Activated CD8-positive, alpha-beta memory T cell treated with anti-CD3 and anti-CD28 coated beads, Interleukin-2, amount 50 U/mL, for 24 hours (primary cell): ENCODE results near the gene ZC3H7B.
"Not testable (repeated sequence)": the region's sequence is repeated elsewhere in the genome, so short reads cannot be mapped to it uniquely, and the experiment has no call there.

Experiments used
- DNase-seq: peaks from one replicate; pipeline ENCODE4 v3.0.0-alpha.2; 2020; ENCODE audit errors: extremely low read depth

Gene ZC3H7B, protein sequence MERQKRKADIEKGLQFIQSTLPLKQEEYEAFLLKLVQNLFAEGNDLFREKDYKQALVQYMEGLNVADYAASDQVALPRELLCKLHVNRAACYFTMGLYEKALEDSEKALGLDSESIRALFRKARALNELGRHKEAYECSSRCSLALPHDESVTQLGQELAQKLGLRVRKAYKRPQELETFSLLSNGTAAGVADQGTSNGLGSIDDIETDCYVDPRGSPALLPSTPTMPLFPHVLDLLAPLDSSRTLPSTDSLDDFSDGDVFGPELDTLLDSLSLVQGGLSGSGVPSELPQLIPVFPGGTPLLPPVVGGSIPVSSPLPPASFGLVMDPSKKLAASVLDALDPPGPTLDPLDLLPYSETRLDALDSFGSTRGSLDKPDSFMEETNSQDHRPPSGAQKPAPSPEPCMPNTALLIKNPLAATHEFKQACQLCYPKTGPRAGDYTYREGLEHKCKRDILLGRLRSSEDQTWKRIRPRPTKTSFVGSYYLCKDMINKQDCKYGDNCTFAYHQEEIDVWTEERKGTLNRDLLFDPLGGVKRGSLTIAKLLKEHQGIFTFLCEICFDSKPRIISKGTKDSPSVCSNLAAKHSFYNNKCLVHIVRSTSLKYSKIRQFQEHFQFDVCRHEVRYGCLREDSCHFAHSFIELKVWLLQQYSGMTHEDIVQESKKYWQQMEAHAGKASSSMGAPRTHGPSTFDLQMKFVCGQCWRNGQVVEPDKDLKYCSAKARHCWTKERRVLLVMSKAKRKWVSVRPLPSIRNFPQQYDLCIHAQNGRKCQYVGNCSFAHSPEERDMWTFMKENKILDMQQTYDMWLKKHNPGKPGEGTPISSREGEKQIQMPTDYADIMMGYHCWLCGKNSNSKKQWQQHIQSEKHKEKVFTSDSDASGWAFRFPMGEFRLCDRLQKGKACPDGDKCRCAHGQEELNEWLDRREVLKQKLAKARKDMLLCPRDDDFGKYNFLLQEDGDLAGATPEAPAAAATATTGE

GRCh38 chr22:41301085-41302020, at the start of gene ZC3H7B:
Gene ZC3H7B, plus strand, starts transcription at chr22:41301525. Its CDS starts 19,136 bp downstream, at chr22:41320661.
- peak; percentile 51 for DNase-seq

GRCh38 chr22:41252365-41252764, 49.0 kb upstream of the ZC3H7B start:
- no peak for DNase-seq

GRCh38 chr22:41254230-41254629, 47.1 kb upstream of the ZC3H7B start:
- no peak for DNase-seq

- DNase-seq = no peak
These were observed 44.8 kb upstream of the ZC3H7B start for GRCh38 chr22:41256254-41257253.

GRCh38 chr22:41257696-41258095, 43.6 kb upstream of the ZC3H7B start:
- DNase-seq = no peak

DNA sequence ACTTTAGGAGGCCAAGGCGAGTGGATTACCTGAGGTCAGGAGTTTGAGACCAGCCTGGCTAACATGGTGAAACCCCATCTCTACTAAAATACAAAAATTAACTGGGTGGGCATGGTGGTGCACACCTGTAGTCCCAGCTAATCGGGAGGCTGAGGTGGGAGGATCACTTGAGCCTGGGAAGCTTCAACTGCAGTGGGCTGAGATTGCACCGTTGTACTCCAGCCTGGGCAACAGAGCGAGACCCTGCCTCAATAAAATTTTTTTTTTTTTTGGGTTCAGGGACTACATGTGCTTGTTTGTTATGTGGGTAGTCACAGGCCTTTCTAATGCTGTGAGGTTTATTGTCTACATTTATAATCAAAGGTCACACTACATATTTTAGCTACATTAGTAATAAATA, 41.6 kb upstream of the ZC3H7B start:
- not testable (repeated sequence) for DNase-seq

- DNase-seq = no peak
These were observed 40.5 kb upstream of the ZC3H7B start for GRCh38 chr22:41260871-41261270.

DNA sequence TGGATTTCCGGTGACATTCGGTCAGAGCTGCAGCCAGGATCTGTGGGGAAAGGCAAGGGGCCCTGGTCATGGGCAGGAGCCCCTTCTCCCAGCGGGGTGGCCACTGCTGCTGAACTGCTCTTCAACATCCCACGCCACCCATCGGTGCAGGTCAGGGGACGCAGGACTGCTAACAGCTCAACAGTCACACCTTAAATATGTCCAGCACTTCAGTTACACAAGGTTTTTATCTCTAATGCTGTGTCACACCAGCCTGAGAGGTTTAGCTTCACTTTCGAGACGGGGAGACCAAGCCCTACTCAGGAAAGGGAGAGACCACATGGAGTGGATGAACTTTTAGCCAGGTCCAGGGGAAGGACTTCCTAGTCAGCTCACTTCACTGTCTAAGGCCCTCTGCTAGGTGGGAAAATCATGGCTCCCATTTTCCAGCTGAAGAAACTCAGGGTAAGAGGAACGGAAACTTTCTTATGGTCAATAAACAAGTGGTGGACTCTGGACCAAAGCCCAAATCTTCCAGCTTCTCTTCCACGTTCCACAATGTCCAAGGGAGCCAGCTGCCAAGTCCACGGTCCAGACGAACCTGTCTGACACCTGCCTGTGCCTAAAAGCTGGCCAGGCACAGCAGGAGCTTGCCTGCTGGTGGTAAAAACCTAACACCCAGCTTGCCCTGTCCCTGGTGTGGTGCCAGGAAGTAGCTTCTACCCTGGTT, 39.6 kb upstream of the ZC3H7B start:
- no peak for DNase-seq

DNA sequence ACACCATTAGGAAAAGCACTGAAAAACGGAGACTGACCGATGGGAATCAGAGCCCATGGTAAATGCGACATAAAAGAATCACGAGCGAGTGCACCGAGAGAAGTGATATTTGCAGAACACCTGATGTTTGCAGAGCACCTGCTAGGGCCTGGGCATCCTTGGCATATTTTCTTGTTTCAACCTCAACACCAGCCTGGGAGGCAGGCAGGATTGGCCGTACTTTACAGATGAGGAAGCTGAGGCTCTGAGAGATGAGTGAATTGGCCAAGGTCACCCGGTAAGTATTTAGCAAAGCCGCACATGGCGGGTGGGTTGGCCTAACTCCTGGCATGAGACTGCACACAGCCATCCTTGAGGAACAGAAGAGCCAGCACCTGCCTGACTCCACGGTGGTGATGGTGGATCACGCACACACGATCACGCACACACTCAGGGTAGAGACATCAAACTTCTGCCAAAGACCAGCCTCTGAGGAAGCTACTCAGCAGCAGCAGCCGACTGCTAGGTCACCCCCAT, 39.0 kb upstream of the ZC3H7B start:
- DNase-seq = no peak

- DNase-seq = no peak
These were observed 37.6 kb upstream of the ZC3H7B start for GRCh38 chr22:41263704-41264103.

DNA sequence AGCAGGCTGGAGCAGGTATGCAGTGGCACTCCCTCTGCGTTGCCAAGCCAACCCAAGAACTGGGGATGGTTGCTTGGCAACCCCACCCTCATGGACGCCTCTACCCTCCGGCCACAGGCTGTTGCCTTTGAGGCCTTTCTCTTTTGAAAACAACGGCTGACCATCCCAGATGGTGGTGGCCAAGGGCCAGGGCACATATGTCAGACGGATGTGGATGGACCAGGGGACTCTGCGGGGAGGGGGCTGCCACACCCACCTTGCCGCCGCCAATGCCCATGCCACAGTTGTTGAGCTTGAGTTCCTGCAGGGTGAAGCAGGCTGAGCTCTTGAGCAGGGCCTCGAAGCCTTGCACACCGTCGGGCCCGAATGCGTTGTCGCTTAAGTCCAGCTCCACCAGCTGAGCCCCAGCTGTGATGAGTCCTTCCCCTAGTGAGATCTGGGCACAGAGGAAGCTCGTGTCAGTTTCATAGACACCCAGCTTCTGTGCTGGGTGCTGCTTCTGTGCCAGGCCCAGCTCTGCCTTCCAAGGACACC, 36.9 kb upstream of the ZC3H7B start:
- DNase-seq = no peak

- no peak for DNase-seq
These were observed 33.4 kb upstream of the ZC3H7B start for GRCh38 chr22:41267958-41268357.

- DNase-seq = no peak
These were observed 29.5 kb upstream of the ZC3H7B start for GRCh38 chr22:41271787-41272186.

DNA sequence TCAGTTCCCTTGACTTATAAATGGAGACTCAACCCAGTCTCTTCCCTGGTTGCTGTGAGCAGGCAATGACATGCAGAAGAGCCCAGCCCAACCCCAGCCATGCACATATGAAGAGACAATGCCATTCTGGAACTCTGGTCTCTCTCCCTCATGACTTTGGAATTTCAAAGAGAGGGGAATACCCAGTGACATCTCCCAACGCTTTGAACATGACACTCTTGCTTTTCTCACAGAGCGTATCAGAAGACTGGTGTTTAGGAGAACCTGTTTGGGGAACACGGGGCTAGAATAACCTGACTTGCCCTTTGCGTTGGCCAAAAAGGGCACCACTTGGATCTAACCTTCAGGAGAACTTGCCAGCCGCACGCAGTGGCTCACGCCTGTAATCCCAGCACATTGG, 28.2 kb upstream of the ZC3H7B start:
- DNase-seq = no peak

GRCh38 chr22:41274856-41275255, 26.5 kb upstream of the ZC3H7B start:
- no peak for DNase-seq

DNA sequence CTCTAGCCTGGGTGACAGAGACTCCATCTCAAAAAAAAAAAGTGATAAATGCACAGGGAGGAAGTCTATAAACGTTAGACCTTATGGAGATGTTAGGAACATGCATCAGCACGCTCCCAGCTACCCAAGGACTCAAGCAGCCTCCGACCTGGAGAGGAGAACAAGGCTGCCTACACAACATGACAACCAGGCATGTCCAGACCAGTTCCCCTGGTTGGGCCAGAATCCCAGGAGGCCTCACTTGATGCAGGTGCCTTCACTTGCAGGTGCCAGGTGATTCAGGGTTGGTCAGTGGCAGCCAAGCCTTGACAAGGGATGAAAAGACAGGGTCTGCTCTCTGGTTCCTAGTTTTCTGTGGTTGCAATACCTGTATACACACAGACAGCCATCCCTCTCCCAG, 21.3 kb upstream of the ZC3H7B start:
- no peak for DNase-seq

DNA sequence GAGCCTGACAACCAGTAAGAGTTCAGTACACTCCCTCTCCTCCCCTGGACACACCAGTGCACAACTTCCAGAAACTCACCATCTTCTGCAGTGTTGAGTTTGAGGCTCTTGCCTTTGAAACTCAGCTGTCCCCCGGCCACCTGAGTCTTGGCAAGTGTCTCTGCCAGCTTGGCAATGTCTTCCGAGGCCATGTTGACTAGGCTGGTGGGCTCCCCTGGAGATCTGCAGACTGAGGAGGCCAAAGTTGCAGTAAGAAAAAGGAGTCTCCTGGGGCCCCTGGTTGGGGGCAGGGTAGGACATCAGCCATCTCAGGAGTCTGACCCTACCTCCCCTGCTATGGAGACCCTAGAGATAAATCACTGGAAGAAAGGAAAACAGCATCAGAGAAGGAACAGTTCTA, 20.5 kb upstream of the ZC3H7B start:
- no peak for DNase-seq

DNA sequence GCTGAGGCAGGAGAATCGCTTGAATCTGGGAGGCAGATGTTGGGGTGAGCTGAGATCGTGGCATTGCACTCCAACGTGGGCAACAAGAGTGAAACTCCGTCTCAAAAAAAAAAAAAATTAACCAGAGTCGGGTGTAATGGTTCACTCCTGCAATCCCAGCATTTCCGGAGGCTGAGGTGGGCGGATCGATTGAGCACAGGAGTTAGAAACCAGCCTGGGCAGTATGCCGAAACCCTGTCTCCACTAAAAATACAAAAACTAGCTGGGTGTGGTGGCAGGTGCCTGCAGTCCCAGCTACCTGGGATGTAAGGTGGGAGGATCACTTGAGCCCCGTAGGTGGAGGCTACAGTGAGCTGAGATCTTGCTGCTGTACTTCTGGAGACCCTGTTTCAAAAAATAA, 16.9 kb upstream of the ZC3H7B start:
- no peak for DNase-seq

GRCh38 chr22:41285441-41285819, 15.9 kb upstream of the ZC3H7B start:
- DNase-seq = peak; percentile 72
